ENCODE data around the gene MIA.

The MIA gene

DNA sequence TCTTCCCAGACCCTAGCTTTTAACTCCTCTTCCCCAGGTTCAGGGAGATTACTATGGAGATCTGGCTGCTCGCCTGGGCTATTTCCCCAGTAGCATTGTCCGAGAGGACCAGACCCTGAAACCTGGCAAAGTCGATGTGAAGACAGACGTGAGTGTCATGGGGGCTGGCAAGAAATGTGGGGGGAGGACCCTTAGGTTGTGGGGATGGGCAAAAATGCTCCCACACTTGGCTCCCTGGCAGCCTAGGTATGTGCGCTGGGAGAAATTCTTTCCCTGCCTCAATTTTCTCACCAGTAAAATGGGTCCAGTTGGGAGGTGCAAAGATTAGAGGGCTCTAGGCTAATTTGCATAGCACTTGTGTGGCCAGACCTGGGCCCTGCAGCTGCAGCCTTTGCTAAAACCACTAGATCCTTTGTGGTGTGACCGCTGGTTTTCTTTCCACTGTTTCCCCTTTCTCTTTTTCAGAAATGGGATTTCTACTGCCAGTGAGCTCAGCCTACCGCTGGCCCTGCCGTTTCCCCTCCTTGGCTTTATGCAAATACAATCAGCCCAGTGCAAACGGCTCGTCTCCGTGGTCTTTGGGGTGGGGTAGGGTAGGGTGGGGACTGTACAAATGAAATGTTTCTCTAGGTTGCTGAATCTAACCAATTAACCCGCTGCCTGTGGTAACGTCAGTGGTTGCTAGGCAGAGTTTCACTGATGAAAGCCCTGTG lies 1.8 kb downstream of the MIA start (continued):
- TF ChIP-seq, protein P1, sequence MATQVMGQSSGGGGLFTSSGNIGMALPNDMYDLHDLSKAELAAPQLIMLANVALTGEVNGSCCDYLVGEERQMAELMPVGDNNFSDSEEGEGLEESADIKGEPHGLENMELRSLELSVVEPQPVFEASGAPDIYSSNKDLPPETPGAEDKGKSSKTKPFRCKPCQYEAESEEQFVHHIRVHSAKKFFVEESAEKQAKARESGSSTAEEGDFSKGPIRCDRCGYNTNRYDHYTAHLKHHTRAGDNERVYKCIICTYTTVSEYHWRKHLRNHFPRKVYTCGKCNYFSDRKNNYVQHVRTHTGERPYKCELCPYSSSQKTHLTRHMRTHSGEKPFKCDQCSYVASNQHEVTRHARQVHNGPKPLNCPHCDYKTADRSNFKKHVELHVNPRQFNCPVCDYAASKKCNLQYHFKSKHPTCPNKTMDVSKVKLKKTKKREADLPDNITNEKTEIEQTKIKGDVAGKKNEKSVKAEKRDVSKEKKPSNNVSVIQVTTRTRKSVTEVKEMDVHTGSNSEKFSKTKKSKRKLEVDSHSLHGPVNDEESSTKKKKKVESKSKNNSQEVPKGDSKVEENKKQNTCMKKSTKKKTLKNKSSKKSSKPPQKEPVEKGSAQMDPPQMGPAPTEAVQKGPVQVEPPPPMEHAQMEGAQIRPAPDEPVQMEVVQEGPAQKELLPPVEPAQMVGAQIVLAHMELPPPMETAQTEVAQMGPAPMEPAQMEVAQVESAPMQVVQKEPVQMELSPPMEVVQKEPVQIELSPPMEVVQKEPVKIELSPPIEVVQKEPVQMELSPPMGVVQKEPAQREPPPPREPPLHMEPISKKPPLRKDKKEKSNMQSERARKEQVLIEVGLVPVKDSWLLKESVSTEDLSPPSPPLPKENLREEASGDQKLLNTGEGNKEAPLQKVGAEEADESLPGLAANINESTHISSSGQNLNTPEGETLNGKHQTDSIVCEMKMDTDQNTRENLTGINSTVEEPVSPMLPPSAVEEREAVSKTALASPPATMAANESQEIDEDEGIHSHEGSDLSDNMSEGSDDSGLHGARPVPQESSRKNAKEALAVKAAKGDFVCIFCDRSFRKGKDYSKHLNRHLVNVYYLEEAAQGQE (tag by site-specific recombination; IDR thresholded peaks at IDR 0.05): no peak
- TF ChIP-seq, protein P2, sequence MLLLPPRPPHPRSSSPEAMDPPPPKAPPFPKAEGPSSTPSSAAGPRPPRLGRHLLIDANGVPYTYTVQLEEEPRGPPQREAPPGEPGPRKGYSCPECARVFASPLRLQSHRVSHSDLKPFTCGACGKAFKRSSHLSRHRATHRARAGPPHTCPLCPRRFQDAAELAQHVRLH (tag by site-specific recombination; IDR thresholded peaks at IDR 0.05): peak; percentile 63; the same call in 1 of the 2 replicates
- TF ChIP-seq, protein P3, sequence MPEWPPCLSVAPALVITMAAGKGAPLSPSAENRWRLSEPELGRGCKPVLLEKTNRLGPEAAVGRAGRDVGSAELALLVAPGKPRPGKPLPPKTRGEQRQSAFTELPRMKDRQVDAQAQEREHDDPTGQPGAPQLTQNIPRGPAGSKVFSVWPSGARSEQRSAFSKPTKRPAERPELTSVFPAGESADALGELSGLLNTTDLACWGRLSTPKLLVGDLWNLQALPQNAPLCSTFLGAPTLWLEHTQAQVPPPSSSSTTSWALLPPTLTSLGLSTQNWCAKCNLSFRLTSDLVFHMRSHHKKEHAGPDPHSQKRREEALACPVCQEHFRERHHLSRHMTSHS (tag by site-specific recombination; IDR thresholded peaks at IDR 0.05): no peak
- TF ChIP-seq ZNF624 (tag by site-specific recombination; IDR thresholded peaks at IDR 0.05) (no peak), ZNF292 (tag by site-specific recombination; IDR thresholded peaks at IDR 0.05; ENCODE audit: borderline replicate concordance, low read depth) (no peak), ZNF529 (tag by site-specific recombination; IDR thresholded peaks at IDR 0.05; ENCODE audit: insufficient replicate concordance) (no peak), ZNF133 (tag by site-specific recombination; IDR thresholded peaks at IDR 0.05) (no peak), ZNF48 (tag by site-specific recombination; IDR thresholded peaks at IDR 0.05) (no peak), ZNF175 (tag by site-specific recombination; IDR thresholded peaks at IDR 0.05) (no peak), ZNF623 (tag by site-specific recombination; IDR thresholded peaks at IDR 0.05) (no peak), ZNF366 (tag by site-specific recombination; conservative IDR thresholded peaks at IDR 0.05) (no peak), SP2 (tag by site-specific recombination; IDR thresholded peaks at IDR 0.05) (no peak), ZBTB1 (tag by site-specific recombination; IDR thresholded peaks at IDR 0.05) (no peak), ZNF654 (tag by site-specific recombination; IDR thresholded peaks at IDR 0.05; ENCODE audit: low read depth) (no peak), ZNF335 (tag by site-specific recombination; conservative IDR thresholded peaks at IDR 0.05) (no peak), ZNF747 (tag by site-specific recombination; IDR thresholded peaks at IDR 0.05) (no peak; the same call in 1 of the 2 replicates), HOXA7 (CRISPR knock-in tag; IDR thresholded peaks at IDR 0.05; ENCODE audit: borderline replicate concordance) (no peak), ZNF350 (tag by site-specific recombination; IDR thresholded peaks at IDR 0.05) (no peak), KLF8 (tag by site-specific recombination; IDR thresholded peaks at IDR 0.05) (peak; percentile 39), ZNF596 (tag by site-specific recombination; IDR thresholded peaks at IDR 0.05) (no peak), ZSCAN23 (tag by site-specific recombination; IDR thresholded peaks at IDR 0.05) (no peak), ZNF416 (tag by site-specific recombination; IDR thresholded peaks at IDR 0.05) (no peak), ZEB2 (tag by site-specific recombination; IDR thresholded peaks at IDR 0.05) (no peak), OSR2 (tag by site-specific recombination; IDR thresholded peaks at IDR 0.05) (no peak)
- TF ChIP-seq, protein P4, sequence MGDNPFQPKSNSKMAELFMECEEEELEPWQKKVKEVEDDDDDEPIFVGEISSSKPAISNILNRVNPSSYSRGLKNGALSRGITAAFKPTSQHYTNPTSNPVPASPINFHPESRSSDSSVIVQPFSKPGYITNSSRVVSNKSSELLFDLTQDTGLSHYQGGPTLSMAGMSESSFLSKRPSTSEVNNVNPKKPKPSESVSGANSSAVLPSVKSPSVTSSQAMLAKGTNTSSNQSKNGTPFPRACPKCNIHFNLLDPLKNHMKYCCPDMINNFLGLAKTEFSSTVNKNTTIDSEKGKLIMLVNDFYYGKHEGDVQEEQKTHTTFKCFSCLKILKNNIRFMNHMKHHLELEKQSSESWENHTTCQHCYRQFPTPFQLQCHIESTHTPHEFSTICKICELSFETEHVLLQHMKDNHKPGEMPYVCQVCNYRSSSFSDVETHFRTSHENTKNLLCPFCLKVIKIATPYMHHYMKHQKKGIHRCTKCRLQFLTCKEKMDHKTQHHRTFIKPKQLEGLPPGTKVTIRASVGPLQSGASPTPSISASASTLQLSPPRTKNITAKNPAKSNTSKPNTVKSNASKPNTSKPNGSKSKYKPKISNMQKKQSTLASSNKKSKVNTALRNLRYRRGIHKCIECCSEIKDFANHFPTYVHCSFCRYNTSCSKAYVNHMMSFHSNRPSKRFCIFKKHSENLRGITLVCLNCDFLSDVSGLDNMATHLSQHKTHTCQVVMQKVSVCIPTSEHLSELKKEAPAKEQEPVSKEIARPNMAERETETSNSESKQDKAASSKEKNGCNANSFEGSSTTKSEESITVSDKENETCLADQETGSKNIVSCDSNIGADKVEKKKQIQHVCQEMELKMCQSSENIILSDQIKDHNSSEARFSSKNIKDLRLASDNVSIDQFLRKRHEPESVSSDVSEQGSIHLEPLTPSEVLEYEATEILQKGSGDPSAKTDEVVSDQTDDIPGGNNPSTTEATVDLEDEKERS (tag by site-specific recombination; IDR thresholded peaks at IDR 0.05): no peak
- TF ChIP-seq, protein P5, sequence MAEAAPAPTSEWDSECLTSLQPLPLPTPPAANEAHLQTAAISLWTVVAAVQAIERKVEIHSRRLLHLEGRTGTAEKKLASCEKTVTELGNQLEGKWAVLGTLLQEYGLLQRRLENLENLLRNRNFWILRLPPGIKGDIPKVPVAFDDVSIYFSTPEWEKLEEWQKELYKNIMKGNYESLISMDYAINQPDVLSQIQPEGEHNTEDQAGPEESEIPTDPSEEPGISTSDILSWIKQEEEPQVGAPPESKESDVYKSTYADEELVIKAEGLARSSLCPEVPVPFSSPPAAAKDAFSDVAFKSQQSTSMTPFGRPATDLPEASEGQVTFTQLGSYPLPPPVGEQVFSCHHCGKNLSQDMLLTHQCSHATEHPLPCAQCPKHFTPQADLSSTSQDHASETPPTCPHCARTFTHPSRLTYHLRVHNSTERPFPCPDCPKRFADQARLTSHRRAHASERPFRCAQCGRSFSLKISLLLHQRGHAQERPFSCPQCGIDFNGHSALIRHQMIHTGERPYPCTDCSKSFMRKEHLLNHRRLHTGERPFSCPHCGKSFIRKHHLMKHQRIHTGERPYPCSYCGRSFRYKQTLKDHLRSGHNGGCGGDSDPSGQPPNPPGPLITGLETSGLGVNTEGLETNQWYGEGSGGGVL (tag by site-specific recombination; IDR thresholded peaks at IDR 0.05): no peak
- TF ChIP-seq, protein P6, sequence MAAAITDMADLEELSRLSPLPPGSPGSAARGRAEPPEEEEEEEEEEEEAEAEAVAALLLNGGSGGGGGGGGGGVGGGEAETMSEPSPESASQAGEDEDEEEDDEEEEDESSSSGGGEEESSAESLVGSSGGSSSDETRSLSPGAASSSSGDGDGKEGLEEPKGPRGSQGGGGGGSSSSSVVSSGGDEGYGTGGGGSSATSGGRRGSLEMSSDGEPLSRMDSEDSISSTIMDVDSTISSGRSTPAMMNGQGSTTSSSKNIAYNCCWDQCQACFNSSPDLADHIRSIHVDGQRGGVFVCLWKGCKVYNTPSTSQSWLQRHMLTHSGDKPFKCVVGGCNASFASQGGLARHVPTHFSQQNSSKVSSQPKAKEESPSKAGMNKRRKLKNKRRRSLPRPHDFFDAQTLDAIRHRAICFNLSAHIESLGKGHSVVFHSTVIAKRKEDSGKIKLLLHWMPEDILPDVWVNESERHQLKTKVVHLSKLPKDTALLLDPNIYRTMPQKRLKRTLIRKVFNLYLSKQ (tag by site-specific recombination; IDR thresholded peaks at IDR 0.05; ENCODE audit: borderline replicate concordance): no peak
- TF ChIP-seq, protein P7, sequence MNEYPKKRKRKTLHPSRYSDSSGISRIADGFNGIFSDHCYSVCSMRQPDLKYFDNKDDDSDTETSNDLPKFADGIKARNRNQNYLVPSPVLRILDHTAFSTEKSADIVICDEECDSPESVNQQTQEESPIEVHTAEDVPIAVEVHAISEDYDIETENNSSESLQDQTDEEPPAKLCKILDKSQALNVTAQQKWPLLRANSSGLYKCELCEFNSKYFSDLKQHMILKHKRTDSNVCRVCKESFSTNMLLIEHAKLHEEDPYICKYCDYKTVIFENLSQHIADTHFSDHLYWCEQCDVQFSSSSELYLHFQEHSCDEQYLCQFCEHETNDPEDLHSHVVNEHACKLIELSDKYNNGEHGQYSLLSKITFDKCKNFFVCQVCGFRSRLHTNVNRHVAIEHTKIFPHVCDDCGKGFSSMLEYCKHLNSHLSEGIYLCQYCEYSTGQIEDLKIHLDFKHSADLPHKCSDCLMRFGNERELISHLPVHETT (tag by site-specific recombination; IDR thresholded peaks at IDR 0.05): no peak
